NCI-H2171 treated with DMSO at 0.1 percent for 48 hours (cell line): ENCODE results near the gene IFT57.

ENCODE experiments used
- DNase-seq: peaks from one replicate; lab custom pipeline; 2025; lab: John Stamatoyannopoulos, UW

IFT57 gene

DNA sequence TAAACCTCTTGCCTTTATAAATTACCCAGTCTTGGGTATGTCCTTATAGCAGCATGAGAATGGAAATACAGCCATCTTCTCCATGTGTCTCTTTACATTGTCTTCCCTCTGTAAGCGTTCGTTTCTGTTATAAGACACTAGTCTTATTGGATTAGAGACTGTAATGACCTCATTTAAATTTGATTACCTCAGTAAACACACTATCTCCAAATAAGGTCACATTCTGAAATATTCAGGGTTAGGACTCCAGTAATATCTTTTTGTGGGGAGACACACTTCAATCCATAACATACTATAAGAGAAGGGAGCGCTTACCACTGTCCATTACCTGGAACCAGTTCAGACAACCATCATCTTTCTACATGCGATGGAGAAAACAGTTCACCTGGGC, 97.1 kb downstream of the IFT57 start:
- DNase-seq = no peak

DNA sequence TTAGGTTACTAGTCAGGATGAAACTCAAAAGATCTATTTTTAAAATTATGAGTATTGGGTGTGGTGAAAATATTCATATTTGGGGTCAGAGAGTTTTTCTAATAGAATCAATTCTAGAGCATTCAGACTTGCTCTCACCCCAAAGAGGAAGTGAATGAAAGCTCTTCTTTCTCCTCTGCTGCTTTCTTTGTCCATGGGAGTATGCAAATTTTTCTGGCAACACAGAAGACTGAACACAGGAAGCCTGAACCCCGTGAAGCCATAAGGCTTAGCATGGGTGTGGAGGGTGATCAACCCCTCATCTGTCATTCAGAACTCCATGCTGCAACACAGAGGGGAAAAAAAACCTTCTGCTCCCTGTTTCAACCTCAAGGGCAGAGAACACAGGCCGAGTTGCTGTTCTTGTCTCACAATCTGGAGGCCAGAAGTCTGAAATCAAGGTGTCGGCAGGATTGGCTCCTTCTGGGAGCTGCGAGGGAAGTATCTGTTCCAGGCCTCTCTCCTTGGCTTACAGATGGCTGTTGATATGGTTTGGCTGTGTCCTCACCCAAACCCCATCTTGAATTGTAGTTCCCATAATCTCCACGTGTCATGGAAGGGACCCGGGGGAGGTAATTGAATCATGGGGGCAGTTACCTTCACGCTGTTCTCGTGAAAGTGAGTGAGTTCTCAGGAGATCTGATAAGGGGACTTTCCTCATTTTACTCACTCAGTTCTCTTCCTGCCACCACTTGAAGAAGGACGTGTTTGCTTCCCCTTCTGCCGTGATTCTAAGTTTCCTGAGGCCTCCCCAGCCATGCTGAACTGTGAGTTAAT, 97.7 kb downstream of the IFT57 start:
- no peak for DNase-seq

DNA sequence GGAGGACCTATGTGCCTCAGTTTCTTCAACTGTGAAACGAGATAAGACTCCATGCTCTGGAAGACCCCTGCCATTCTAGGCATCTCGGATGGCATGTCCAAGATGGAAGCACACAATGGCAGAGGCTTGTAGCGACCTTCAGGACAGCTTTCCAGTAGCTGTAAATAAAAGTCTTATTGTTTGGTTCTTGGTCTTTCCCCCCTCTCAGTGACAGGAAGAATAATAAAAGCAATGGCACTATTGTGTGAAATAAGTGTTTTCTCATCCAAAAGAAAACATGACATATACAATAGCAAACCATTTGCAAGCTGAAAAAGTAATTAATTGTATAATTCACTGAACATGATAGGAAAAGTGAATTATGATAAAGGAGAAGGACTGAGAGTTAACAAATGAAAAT, 98.9 kb downstream of the IFT57 start:
- no peak for DNase-seq

DNA sequence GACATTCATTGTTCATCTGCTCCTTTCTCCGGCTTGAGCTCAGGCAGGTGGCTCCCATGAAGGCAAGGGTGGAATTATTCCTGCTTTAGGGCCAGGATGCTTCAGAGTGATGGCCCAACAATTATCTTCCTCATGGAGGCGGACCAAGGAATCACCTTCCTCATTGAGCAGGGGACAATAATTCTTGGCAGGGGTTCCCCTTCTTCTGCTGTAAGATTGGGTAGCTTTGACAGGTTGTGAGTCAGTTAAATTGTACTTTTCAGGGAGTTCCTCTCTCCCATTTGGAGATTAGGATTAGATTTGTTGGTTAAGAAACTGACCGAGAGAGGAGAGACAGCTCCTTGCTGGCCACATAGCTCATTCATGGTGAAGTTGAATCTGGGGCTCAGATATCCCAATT, 99.9 kb downstream of the IFT57 start:
- no peak for DNase-seq

DNA sequence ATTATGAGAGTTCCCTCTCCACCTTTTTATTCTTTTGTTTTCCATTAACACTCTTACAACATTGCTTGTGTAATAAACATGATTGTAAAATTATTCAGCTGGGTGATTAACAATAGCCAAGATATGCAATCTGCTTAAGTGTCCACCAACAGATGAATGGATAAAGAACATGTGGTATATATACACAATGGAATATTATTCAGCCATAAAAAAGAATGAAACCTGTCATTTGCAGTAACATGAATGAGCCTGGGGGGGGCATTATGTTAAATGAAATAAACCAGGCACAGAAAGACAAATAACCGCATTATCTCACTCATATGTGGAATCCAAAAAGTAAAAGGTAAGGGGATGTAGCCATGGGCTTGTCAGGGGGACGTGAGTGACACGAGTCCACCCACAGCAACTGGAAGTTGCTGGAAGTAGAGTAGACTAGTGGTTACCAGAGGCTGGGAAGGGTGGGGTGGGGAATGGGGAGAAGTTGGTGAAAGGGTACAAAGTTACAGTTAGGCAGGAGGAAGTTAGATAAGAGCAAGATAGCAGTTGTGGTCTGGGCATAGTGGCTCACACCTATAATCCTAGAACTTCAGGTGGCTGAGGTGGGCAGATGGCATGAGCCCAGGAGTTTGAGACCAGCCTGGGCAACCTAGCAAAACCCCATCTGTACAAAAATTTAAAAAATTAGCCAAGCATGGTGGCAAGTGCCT, 102.7 kb downstream of the IFT57 start:
- DNase-seq = no peak

DNA sequence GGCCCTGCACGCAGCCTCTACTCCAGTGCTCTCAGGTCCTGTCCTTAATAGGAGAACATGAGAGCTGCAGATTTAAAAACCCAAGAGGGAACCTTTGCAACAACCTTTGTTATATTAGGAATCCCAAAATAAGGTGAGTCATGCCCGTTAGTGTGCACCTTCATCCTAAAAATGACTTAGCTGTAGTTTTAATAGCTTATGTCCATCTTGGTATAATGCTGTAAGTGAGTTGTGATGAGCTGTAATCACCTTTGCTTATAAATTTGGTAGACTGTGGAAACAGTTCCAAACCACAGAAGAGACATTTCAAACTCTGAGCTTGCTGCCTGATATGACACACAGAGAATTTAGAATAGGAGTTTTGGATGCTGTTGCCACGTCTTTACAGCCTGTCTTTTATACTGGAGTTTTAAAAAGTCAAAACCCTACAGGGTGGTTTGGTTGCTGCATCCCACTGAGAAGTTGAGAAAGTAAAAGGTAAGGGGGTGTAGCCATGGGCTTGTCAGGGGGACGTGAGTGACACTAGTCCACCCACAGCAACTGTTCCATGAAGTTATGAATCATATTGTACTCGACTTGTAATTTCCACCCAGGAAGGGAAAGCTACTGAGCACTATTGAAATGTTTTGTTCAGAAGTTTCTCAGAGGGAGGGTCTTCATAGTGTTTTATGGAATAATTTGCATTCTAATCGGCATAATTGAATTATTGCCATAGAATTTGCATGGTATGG, 104.0 kb downstream of the IFT57 start:
- DNase-seq = no peak

DNA sequence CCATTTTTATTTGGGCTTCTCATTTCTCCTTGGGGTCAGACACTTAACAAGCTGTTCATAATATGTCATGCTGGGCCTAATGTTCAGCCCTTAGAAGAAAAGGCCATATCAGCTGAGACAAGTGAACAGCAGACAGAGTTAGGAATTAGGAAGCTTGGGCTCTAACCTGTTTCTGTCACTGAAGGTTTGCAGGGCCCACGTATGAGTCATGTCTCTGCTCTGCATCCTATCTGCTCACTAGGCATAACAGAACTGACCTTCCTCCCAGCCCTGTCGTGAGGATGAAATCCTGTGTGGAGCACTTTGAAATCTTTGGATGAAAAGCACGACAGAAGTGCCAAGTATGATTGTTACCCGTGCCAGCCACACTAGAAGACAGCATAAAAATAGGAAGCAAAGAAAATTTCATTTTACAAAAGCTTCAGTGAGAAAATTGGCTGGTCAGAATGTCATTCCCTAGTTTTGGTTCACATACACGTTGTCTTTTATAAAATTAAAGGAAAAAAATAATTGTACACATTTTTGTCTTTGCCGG, 104.9 kb downstream of the IFT57 start:
- DNase-seq = no peak

DNA sequence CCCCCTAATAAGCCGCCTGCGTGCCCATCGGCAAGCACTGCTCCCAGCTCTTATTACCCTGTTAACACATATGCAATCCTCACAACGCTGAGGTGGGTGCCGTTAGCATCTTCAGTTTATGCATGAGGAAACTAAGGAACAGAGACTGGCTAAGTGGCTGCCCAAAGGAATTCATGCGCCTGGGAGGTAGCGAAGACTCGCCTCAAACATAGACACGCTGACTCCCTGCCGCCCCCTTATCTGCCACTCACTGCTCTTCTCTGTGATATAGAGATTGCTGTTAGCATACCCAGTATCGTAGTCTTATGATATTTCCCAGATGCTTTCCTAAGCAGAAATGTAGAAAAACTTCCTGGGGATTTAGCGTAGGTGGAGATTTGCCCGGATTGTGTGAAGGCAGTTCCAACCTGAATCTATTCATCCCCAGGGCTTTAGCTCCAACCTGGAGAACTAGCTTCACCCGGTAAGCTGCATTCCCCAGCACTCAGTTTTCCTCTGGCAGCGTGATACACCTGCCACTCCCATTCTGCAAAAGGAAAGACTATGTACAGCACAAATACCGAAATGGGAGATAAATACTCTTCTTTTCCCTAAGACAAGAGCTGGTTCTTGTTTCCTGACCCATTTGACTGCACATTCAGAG, 107.7 kb downstream of the IFT57 start:
- DNase-seq = no peak

DNA sequence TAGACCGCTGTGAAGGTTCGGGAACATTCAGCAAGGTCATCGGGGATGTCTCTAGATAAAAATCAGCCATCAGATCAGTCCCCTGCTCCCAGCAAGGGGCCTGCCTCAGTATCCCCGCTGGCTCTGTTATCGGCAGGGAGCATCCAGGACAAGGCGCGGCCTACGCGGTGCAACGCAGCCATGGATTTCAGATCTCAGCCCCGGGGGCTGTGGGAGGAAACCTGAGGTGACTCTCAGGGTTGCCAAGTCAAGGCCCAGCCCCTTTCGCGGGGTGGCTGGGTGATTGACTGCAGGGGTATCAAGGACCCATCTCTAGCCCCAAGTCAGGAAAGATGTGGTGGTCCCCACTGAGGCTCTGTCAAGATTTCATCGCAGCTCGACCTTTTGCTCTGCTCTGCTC, 108.2 kb downstream of the IFT57 start:
- DNase-seq = no peak

DNA sequence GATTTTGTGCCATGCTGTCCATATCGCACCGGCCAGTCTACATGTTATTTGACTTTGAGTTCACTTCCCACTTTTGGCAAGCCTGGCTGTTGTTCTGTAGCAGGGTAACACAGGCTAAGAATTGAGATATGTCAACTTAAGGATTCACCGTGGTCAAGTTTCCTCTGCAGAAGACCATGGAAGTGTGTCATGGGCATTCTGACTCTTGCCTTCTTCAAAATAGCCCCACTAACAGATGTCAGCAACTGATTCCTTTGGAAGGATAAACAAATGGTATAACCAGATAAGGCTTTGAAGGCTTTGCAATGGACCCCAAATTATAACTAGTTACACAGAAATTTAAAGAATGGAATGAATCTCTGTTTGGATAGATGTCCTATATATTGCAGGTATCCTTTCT, 111.3 kb downstream of the IFT57 start:
- DNase-seq = no peak
